Esophagus muscularis mucosa (tissue), 4 donors: ENCODE results near the gene ITPR1. TPM values are rescaled to one million over a fixed set of nuclear protein-coding genes. Genes with fewer than 3 reads are reported as not detected.

Experiments
- DNase-seq: peaks from one replicate; pipeline ENCODE4 v3.0.0-alpha.2; 2017; ENCODE audit errors: extremely low spot score
- H3K27ac ChIP-seq, 4 donors: fragments of 200-600 bp; sonication (generic); replicated peaks in 1 of 4; 1 replicate in 3 of 4; 2 replicates in 1 of 4; pipeline ENCODE4 v1.5.1; 2016 to 2019; ENCODE audit warnings: mild to moderate bottlenecking in 1 of 4
- H3K27me3 ChIP-seq, 4 donors: fragments of 200-600 bp; sonication (generic); one replicate each; pipeline versions ENCODE4 v1.5.1 to v1.6.0; 2016 to 2019
- H3K36me3 ChIP-seq, 4 donors: fragments of 200-600 bp; sonication (generic); one replicate each; pipeline ENCODE4 v1.5.1; 2016 to 2019
- H3K4me1 ChIP-seq, 4 donors: fragments of 200-600 bp; sonication (generic); one replicate each; pipeline ENCODE4 v1.5.1; 2016 to 2019
- H3K4me3 ChIP-seq, 4 donors: fragments of 200-600 bp; sonication (generic); 1 replicate in 2 of 4; 2 replicates in 2 of 4; pipeline ENCODE4 v1.5.1; 2016 to 2019; ENCODE audit warnings: mild to moderate bottlenecking in 4 of 4, moderate library complexity in 1 of 4
- H3K9me3 ChIP-seq, 4 donors: fragments of 200-600 bp; sonication (generic); 1 replicate in 3 of 4; 2 replicates in 1 of 4; pipeline ENCODE4 v1.5.1; 2016 to 2019
- CTCF ChIP-seq, 3 experiments: fragments of 200-600 bp in 2 of 3; fragments of 450-650 bp in 1 of 3; sonication (generic) in 2 of 3; IDR thresholded peaks; one replicate each; pipeline ENCODE4 v1.5.1; 2017 to 2019; ENCODE audit warnings: antibody characterized with exemption in 3 of 3, mild to moderate bottlenecking in 2 of 3, moderate library complexity in 1 of 3
- EP300 ChIP-seq: sonication (generic); formaldehyde crosslinking; IDR thresholded peaks from one replicate; pipeline ENCODE4 v1.6.1; 2017; ENCODE audit warnings: antibody characterized with exemption
- POLR2A ChIP-seq: fragments of 450-650 bp; IDR thresholded peaks from one replicate; pipeline ENCODE4 v1.6.1; 2017; ENCODE audit warnings: antibody characterized with exemption, moderate library complexity, mild to moderate bottlenecking, low read depth
- POLR2AphosphoS5 ChIP-seq, 2 donors: sonication (generic); formaldehyde crosslinking; IDR thresholded peaks; one replicate each; pipeline ENCODE4 v1.6.1; 2017; ENCODE audit warnings: antibody characterized with exemption in 2 of 2
- WGBS: methylation state at CpG from one replicate; pipeline ENCODE4 v1.1.5; 2018; 5-methylcytosine and 5-hydroxymethylcytosine counted together
- intact Hi-C: fragments of 100-400 bp; cut with DNase I; formaldehyde crosslinking; loops from one replicate; pipeline ENCODE4 v1.15.1; 2023
- total RNA-seq, 4 donors: library from RNA; depleted of rRNA; stranded (reverse); fragments of >200 nt; gene quantifications; one replicate each; pipeline versions ENCODE4 v1.1.0 to v1.2.1, GENCODE V29; 2016

The ITPR1 gene
- total RNA-seq, 4 donors from 2014 or later: 204 to 271 (median 222) TPM

- DNase-seq: no peak
- Histone ChIP-seq H3K27ac (peak overlapping the region in 1 of 4 donors; percentile 45), H3K4me3 (no peak overlapping the region), H3K27me3 (no peaks in the 10 kb centered on the region), H3K9me3 (no peaks in the 10 kb centered on the region), H3K4me1 (peaks cover 25 to 56% (median 36%) of the 10 kb centered on the region in 4 donors), H3K36me3 (peaks cover 3 to 25% (median 10%) of the 10 kb centered on the region in 4 donors)
- 96% methylated on average over 4 of the region's 4 CpGs for WGBS
- no peak for TF ChIP-seq CTCF (IDR thresholded peaks at IDR 0.05)
- TF ChIP-seq POLR2AphosphoS5 (IDR thresholded peaks at IDR 0.05): no peak
- TF ChIP-seq EP300: no peak
- TF ChIP-seq POLR2A: no peak
- intact Hi-C loops: no loop called here
Measured at GRCh38 chr3:4755566-4755965, 262.4 kb downstream of the ITPR1 start.

- H3K36me3 ChIP-seq: peaks cover 8 to 30% (median 16%) of the 10 kb centered on the region in 4 donors
- intact Hi-C loops: no loop called here
- H3K9me3 ChIP-seq: no peaks in the 10 kb centered on the region
- no peak for TF ChIP-seq POLR2A
- TF ChIP-seq CTCF (IDR thresholded peaks at IDR 0.05): no peak
- no peak for TF ChIP-seq EP300
- no peak for TF ChIP-seq POLR2AphosphoS5 (IDR thresholded peaks at IDR 0.05)
- H3K27ac ChIP-seq: no peak overlapping the region
- no peaks in the 10 kb centered on the region for H3K27me3 ChIP-seq
- H3K4me1 ChIP-seq: peaks cover 19 to 49% (median 30%) of the 10 kb centered on the region in 4 donors
- 75% methylated on average over 10 of the region's 10 CpGs for WGBS
- no peak for DNase-seq
- H3K4me3 ChIP-seq: no peak overlapping the region
Measured at GRCh38 chr3:4756057-4756775, 263.1 kb downstream of the ITPR1 start.

GRCh38 chr3:4756855-4757574 lies 263.9 kb downstream of the ITPR1 start:
- Histone ChIP-seq H3K36me3 (peaks cover 8 to 35% (median 20%) of the 10 kb centered on the region in 4 donors), H3K4me3 (no peak overlapping the region), H3K27ac (no peak overlapping the region), H3K4me1 (peaks cover 11 to 41% (median 22%) of the 10 kb centered on the region in 4 donors), H3K9me3 (no peaks in the 10 kb centered on the region), H3K27me3 (no peaks in the 10 kb centered on the region)
- TF ChIP-seq CTCF (IDR thresholded peaks at IDR 0.05) (no peak), POLR2A (no peak), POLR2AphosphoS5 (IDR thresholded peaks at IDR 0.05) (no peak), EP300 (no peak)
- intact Hi-C loops: no loop called here
- DNase-seq: no peak
- WGBS: 76% methylated on average over 3 of the region's 3 CpGs

- DNase-seq: no peak
- Histone ChIP-seq H3K4me1 (peaks cover 8 to 37% (median 18%) of the 10 kb centered on the region in 4 donors), H3K27ac (no peak overlapping the region), H3K27me3 (no peaks in the 10 kb centered on the region), H3K4me3 (no peak overlapping the region), H3K36me3 (peaks cover 9 to 38% (median 26%) of the 10 kb centered on the region in 4 donors), H3K9me3 (no peaks in the 10 kb centered on the region)
- WGBS: 87% methylated on average over 12 of the region's 12 CpGs
- TF ChIP-seq POLR2A (no peak), POLR2AphosphoS5 (IDR thresholded peaks at IDR 0.05) (no peak), CTCF (IDR thresholded peaks at IDR 0.05) (no peak), EP300 (no peak)
- intact Hi-C loops: no loop called here
Measured at GRCh38 chr3:4757575-4758248, 264.6 kb downstream of the ITPR1 start.
